Keratinocyte (primary cell): Measurements from ENCODE around the gene CACNA2D2. TPM values are rescaled to one million over a fixed set of nuclear protein-coding genes. Genes with fewer than 3 reads are reported as not detected.
A peak's percentile ranks its signal among the peaks of the same experiment; 100 is the strongest.

Experiments
- DNase-seq: peaks from one replicate; pipeline ENCODE4 v3.0.0-alpha.2; 2011; ENCODE audit warnings: low read depth, missing footprints, low spot score
- FAIRE-seq: peaks from 2 replicates; lab custom pipeline; 2011; peaks lifted over from hg19 to GRCh38; lab: Jason Lieb, UNC
- H2AFZ ChIP-seq: 2 replicates; pipeline ENCODE4 v1.6.0; 2012; ENCODE audit warnings: low read length, control low read depth, inconsistent platforms; ENCODE audit not compliant: control insufficient read depth
- H3K27ac ChIP-seq: 2 replicates; pipeline ENCODE4 v1.5.1; 2011; ENCODE audit warnings: low read length; ENCODE audit not compliant: control insufficient read depth, insufficient read depth
- H3K27me3 ChIP-seq: 3 replicates; pipeline ENCODE4 v1.6.0; 2011; ENCODE audit warnings: low read length; ENCODE audit not compliant: control insufficient read depth, insufficient read depth; ENCODE audit errors: extremely low read depth
- H3K36me3 ChIP-seq, 2 experiments: 2 replicates in 1 of 2; 3 replicates in 1 of 2; pipeline ENCODE4 v1.5.1; 2011; ENCODE audit warnings: low read length in 2 of 2, mild to moderate bottlenecking in 1 of 2; ENCODE audit not compliant: control insufficient read depth in 2 of 2, insufficient read depth in 2 of 2; ENCODE audit errors: extremely low read depth in 1 of 2
- H3K4me1 ChIP-seq: 3 replicates; pipeline ENCODE4 v1.5.1; 2011; ENCODE audit warnings: low read length; ENCODE audit not compliant: control insufficient read depth, insufficient read depth; ENCODE audit errors: extremely low read depth
- H3K4me2 ChIP-seq: 3 replicates; pipeline ENCODE4 v1.6.0; 2011; ENCODE audit warnings: low read depth, low read length; ENCODE audit not compliant: control insufficient read depth, insufficient read depth; ENCODE audit errors: extremely low read depth
- H3K4me3 ChIP-seq, 3 experiments: fragments of 200-600 bp in 1 of 3; sonication (generic) in 1 of 3; 2 replicates in 2 of 3; 3 replicates in 1 of 3; pipeline ENCODE4 v1.5.1; 2011 to 2016; ENCODE audit warnings: low read length in 3 of 3, mild to moderate bottlenecking in 3 of 3, control low read depth in 2 of 3, inconsistent platforms in 1 of 3, low read depth in 1 of 3, mixed read lengths in 1 of 3, mixed run types in 1 of 3, moderate library complexity in 1 of 3; ENCODE audit not compliant: control insufficient read depth in 2 of 3, insufficient read depth in 2 of 3; ENCODE audit errors: extremely low read depth in 1 of 3
- H3K79me2 ChIP-seq: 2 replicates; pipeline ENCODE4 v1.6.0; 2012; ENCODE audit warnings: low read length; ENCODE audit not compliant: control insufficient read depth, insufficient read depth
- H3K9ac ChIP-seq: 3 replicates; pipeline ENCODE4 v1.6.0; 2011; ENCODE audit warnings: low read length; ENCODE audit not compliant: control insufficient read depth, insufficient read depth; ENCODE audit errors: extremely low read depth
- H3K9me1 ChIP-seq: 3 replicates; pipeline ENCODE4 v1.6.0; 2011; ENCODE audit warnings: low read length; ENCODE audit not compliant: control insufficient read depth, insufficient read depth; ENCODE audit errors: extremely low read depth
- H3K9me3 ChIP-seq: 2 replicates; pipeline ENCODE4 v1.5.1; 2012; ENCODE audit warnings: low read depth, low read length; ENCODE audit not compliant: control insufficient read depth
- H4K20me1 ChIP-seq: 3 replicates; pipeline ENCODE4 v1.6.0; 2011; ENCODE audit warnings: low read length; ENCODE audit not compliant: control insufficient read depth, insufficient read depth; ENCODE audit errors: extremely low read depth
- EZH2 ChIP-seq: IDR thresholded peaks from one replicate; pipeline ENCODE4 v1.6.1; 2012; ENCODE audit warnings: inconsistent platforms, mild to moderate bottlenecking, low read length, moderate library complexity
- dilution Hi-C: fragments of 300-500 bp; cut with MboI; formaldehyde crosslinking; loops from one replicate; pipeline ENCODE4 v1.7.0; 2020; ENCODE audit warnings: low sequenced_read_pairs; ENCODE audit not compliant: extremely low pct_ligation_motif_present
- polyA plus RNA-seq, 5 experiments: library from polyadenylated mRNA; depleted of rRNA in 3 of 5; stranded (reverse) in 3 of 5; stranded (forward) in 1 of 5; unstranded in 1 of 5; fragments of >200 nt; gene quantifications; 1 replicate in 1 of 5; 2 replicates in 3 of 5; 3 replicates in 1 of 5; pipeline versions ENCODE4 v1.2.1 to v1.2.3, GENCODE V29; 2011 to 2012; ENCODE audit warnings: missing spikeins in 2 of 5, low read depth in 1 of 5, low replicate concordance in 1 of 5
- TF ChIP-seq, protein P1 (sequence below), 3 experiments: IDR thresholded peaks in 1 of 3; conservative IDR thresholded peaks in 1 of 3; optimal IDR thresholded peaks in 1 of 3; 2 replicates in 2 of 3; 3 replicates in 1 of 3; pipeline versions ENCODE3 to v1.5.1; 2011; ENCODE audit warnings: low read length in 3 of 3, mild to moderate bottlenecking in 3 of 3, moderate library complexity in 2 of 3, control low read depth in 1 of 3, inconsistent platforms in 1 of 3; ENCODE audit not compliant: insufficient read depth in 2 of 3; ENCODE audit errors: extremely low read depth in 1 of 3

CACNA2D2 gene
- polyA plus RNA-seq, 1 donor (not counting 4 experiments of a cell fraction or from before 2014, with no cell fraction given), result 0.04 TPM

DNA sequence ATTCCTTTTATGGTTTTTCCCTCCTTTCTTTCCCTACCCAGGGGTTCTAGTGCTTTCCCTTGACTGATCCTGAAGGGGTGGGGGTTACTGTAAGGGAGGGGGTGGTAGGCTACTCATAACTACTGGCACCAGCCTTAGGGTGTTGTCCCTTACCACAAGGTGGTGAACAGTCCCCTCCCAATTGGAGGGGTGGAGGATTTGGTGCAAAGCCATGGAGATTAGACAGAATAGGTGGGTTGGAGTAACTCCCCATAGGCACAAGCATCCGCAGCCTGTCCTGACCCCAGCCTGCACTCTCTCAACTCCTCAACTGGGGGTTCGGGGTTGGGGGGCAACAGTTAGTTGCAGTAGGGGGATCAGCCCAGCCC lies 178.3 kb downstream of the CACNA2D2 start:
- no peaks in the 10 kb centered on the region for H3K9me1 ChIP-seq
- H3K27me3 ChIP-seq, result no peaks in the 10 kb centered on the region
- H2AFZ ChIP-seq, result no peak overlapping the region
- no peak overlapping the region for H3K4me2 ChIP-seq
- peaks cover 29% of the 10 kb centered on the region for H3K79me2 ChIP-seq
- DNase-seq (no peak), FAIRE-seq (no peak)
- peaks cover 13 to 18% of the 10 kb centered on the region in 2 experiments for H3K36me3 ChIP-seq
- no peak overlapping the region for H3K27ac ChIP-seq
- dilution Hi-C loops, result no loop called here
- no peaks in the 10 kb centered on the region for H4K20me1 ChIP-seq
- no peak overlapping the region for H3K4me3 ChIP-seq
- no peaks in the 10 kb centered on the region for H3K9me3 ChIP-seq
- H3K4me1 ChIP-seq, result peaks cover 21% of the 10 kb centered on the region
- TF ChIP-seq, protein P1, sequence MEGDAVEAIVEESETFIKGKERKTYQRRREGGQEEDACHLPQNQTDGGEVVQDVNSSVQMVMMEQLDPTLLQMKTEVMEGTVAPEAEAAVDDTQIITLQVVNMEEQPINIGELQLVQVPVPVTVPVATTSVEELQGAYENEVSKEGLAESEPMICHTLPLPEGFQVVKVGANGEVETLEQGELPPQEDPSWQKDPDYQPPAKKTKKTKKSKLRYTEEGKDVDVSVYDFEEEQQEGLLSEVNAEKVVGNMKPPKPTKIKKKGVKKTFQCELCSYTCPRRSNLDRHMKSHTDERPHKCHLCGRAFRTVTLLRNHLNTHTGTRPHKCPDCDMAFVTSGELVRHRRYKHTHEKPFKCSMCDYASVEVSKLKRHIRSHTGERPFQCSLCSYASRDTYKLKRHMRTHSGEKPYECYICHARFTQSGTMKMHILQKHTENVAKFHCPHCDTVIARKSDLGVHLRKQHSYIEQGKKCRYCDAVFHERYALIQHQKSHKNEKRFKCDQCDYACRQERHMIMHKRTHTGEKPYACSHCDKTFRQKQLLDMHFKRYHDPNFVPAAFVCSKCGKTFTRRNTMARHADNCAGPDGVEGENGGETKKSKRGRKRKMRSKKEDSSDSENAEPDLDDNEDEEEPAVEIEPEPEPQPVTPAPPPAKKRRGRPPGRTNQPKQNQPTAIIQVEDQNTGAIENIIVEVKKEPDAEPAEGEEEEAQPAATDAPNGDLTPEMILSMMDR (optimal IDR thresholded peaks at IDR 0.05 in 1 of 3, IDR thresholded peaks at IDR 0.05 in 1 of 3, conservative IDR thresholded peaks at IDR 0.05 in 1 of 3; ENCODE audit: extremely low read depth in 1 of 3, insufficient read depth in 2 of 3, low read length in 3 of 3), result no peak
- TF ChIP-seq EZH2, result no peak
- no peak overlapping the region for H3K9ac ChIP-seq

DNA sequence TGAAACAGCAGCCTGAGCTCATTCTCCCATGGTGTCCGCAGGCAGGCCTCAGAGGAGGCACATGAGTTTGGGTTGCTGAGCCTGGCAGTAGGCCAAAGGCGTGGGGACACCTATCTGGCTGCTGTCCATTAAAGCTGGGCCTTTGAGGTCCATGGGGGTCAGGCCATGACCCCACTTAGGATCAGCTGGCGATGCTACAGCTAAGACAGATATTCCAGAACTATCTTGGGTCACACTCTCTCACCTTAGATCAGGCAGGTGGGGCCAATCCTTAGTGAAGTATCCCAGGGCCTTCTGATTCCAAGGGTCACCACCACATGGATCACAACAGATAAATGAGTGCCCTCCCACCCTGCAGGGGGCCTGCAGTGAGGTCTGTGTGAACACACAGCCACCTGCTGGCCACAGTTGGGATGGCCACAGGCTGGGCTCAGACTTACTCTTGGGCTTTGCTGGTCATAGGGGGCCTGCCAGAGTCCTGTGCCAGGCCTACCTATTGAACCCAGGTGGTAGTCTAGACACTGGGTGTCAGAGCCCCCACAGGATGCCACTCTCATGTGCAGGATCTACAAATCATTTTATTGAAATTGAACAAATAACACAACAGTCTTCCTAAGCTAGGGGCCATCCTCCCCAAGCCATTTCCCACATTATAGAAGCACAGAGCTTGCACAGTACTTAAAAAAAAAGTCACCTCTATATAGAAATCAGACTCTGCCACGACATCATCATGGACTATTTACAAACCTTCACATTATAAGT lies 178.9 kb downstream of the CACNA2D2 start:
- Histone ChIP-seq H3K36me3 (peaks cover 14 to 17% of the 10 kb centered on the region in 2 experiments), H3K4me1 (peaks cover 26% of the 10 kb centered on the region), H3K27me3 (no peaks in the 10 kb centered on the region), H3K9me3 (no peaks in the 10 kb centered on the region), H4K20me1 (no peaks in the 10 kb centered on the region), H3K4me3 (no peak overlapping the region), H3K4me2 (no peak overlapping the region), H3K79me2 (peaks cover 35% of the 10 kb centered on the region), H3K9ac (no peak overlapping the region), H3K9me1 (no peaks in the 10 kb centered on the region), H2AFZ (no peak overlapping the region), H3K27ac (no peak overlapping the region)
- DNase-seq (no peak), FAIRE-seq (peak; percentile 75)
- TF ChIP-seq, protein P1 (optimal IDR thresholded peaks at IDR 0.05 in 1 of 3, IDR thresholded peaks at IDR 0.05 in 1 of 3, conservative IDR thresholded peaks at IDR 0.05 in 1 of 3; ENCODE audit: extremely low read depth in 1 of 3, insufficient read depth in 2 of 3, low read length in 3 of 3), result peak in 2 of 3 experiments; percentile 88 to 89
- no peak for TF ChIP-seq EZH2
- dilution Hi-C loops, result no loop called here
